Endometrial microvascular endothelial cells (primary cell): ENCODE data around the gene EFHD2. TPM values are rescaled to one million over a fixed set of nuclear protein-coding genes. Genes with fewer than 3 reads are reported as not detected.

ENCODE experiments used
- in situ Hi-C: cut with HindIII; loops from 2 replicates; pipeline ENCODE4 v1.10.0; 2017; ENCODE audit warnings: low sequenced_read_pairs, low pct_unique_long_range_greater_than_20kb; ENCODE audit errors: inconsistent ontology term
- total RNA-seq: library from RNA; depleted of rRNA; stranded (reverse); fragments of >200 nt; gene quantifications from one replicate; pipeline ENCODE4 v1.2.3, GENCODE V29; 2015; ENCODE audit errors: inconsistent ontology term

The EFHD2 gene
- total RNA-seq, 1 donor from 2014 or later, result 162 TPM

DNA sequence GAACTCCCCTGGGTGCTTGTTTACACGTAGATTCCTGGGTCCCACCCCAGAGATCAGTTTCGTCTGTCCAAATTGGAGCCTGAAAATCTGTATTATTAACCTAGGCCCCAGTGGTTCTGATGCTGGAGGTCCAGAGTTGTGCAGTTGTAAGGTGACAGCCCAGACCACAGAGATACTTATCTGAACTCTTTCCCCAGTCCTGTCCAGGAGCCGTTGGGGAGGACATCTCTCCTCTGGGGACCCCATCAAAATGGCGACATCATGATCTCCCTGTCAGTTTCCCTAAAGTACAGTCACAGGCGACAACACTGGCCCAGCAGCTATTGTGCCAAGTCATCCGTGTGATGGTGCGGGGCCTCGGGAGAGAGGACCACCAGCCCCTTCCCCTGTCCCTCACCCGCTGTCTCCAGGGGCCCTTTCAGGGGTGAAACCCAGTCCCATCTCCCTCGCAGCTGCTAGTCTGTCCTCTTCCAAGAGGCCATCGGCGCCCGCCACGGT, 749 bp upstream of the EFHD2 start:
- in situ Hi-C loops, result loop anchor here (25.0 kb wide), 1 partner anchor 297 kb away; no protein-coding TSS in a partner anchor

DNA sequence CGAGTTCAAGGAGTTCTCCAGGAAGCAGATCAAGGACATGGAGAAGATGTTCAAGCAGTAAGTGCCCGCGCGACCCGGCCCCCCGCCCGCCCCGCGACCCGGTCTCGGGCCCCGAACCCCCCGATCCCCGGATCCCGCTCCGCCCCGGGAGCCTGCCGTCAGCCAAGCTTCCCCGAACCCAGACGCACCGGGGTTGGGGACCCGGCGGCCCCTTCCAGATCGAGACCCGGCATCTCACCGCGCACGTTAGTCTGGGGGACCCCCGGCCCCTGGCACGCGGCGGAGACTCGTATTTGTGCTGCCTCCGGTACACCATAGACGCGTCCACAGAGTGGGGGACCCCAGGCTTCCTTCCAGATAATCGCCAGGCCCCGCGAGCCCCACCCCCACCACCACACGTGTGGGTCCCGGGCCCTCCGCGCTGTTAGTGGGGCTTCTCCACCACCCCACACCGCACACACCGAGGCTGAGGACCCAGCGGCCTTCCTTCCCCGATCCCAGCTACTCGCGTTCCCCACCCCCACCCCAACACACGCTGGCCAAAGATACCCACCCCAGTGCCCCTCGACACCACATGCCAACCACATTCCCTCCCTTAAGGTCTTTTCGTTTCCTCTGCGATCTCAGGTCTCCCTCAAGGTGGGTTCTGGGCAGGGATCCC, 665 bp downstream of the EFHD2 start:
- in situ Hi-C loops, result loop anchor here (10.0 to 25.0 kb wide), 2 partner anchors 76 to 298 kb away; no protein-coding TSS in a partner anchor

DNA sequence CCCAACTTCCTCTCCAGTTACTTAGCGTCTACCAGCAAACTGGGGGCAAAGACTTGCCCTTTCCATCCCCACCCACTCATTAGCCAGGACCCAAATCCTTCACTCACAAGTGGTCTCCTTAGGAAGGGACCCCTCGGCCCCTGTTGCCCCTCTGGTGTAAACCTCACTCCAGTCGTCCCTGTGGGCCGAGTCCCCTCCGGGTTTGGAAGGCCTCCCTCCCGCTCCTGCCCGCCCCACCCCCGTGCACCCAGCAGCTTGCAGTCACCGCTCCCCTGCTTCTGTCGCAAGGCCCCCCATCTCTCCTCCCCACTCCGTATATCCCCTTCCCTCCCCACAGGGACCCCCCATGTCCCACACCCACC, 1.2 kb downstream of the EFHD2 start:
- in situ Hi-C loops, result loop anchor here (10.0 to 25.0 kb wide), 2 partner anchors 76 to 299 kb away; no protein-coding TSS in a partner anchor

DNA sequence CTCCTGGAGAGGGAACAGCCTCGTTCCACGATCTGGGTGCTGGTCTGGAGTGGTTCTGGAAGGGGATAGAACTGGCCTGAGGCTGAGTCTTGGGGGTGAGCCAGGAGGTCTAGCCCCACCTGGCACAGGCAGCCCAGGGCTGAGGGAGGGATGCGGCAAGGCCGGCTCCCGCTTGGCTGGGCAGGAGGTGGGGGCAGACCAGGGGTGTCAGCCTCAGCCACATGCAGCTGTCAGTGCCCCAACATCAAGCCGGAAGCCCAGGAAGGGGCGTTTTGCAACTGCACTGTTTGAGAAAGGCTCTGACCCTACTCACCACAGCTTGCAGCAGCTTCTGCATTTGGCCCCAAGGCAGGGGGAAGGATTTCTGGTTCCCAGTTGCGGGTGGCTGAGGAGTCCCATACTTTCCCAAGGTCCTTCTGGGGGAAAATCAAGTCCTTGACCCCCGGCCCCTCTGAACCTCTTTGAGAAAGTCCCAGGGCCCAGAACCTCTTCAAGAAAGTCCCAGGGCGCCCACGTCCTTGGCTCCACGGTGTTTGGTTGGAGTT, 2.0 kb downstream of the EFHD2 start:
- in situ Hi-C loops, result loop anchor here (10.0 to 25.0 kb wide), 2 partner anchors 77 to 299 kb away; no protein-coding TSS in a partner anchor

DNA sequence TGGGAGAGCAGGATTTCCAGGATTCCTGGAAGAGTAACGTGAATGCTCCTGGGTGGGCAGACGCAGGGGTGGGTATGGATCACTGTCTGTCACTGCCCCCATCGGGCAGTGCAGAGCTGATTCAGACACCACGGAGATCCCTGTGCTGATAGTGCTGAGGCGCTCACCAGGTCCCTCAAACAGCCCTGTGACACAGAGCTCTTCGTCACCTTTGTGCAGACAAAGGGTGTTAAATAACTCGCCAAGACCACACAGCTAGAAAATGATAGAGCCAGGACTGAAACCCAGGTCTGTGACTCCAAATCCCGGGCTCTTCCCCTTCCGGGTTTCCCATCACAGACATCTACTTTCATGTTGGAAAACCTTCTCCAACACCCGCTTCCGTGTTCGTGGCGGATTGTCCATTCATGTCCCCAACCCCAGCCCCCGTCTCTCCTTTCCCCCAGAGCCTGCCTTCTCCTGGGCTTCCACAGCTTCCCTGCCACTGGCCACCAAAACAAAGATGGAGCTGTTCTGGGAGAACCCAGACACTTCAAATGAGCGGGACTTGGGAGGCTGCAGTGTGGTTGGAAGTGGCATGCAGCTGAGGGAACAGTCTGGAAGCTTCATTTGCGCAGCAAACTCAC, 2.6 kb downstream of the EFHD2 start:
- in situ Hi-C loops, result loop anchor here (10.0 to 25.0 kb wide), 2 partner anchors 77 to 300 kb away; no protein-coding TSS in a partner anchor

DNA sequence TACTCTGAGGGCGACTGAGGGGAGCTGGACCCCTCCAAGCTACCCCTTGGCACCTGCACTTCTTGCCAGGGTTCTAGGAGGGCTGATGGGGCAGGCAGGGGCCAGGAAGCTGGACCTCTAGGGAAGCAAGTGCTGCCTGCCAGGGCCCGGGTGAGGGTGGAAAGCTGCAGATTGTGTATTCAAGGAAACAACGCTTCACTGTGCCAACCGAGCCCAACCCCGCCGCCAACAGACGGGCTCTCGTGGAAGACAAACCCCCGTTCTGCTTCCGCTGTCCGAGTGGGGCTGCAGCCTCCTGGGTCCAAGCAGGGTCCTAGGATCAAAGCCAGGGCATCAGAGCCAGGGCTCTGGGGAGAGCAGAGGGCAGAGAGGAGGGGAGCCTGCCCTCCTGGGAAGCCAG, 3.2 kb downstream of the EFHD2 start:
- in situ Hi-C loops, result loop anchor here (10.0 to 25.0 kb wide), 2 partner anchors 78 to 301 kb away; no protein-coding TSS in a partner anchor

DNA sequence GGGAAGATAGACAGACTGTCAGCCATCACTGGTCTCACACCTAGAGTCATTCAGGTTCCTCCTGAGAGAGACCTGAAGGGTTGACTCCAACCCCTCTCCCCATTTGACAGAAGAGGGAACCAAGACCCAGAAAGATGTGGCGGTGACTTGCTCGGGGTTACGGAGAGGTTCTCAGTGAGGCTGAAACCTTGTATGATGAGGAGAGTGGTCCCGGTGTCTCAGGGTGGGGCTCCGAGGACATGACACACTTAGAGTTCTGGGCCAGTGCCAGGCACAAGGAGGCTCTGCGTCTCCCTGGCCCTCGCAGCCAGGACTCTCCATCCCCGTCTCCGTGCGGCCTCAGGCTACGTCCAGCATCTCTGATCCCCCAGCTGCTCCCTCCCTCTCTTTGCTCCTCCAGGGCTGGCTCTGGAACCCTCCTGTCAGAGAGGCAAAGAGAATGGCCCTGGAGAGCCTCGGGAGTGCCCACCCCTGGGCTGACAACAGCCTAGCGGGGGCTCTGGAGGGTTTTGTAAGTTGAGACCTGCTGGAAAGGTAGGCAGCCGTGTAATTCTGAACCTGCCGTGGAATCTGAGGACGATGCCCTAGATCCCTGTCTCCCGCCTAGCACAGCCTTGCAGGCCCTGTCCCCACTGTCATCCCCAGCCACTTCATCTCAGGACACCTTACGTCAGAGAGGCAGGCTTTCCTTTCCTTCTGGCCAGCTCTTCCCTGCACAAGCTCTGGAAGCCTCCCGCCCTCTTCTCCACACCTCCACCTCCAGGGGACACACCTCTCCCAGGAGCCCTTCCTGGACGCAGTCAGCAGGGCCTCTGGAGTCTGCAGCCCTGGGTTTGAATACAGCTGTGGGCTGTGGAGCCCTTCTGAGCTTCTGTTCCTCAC, 4.1 kb downstream of the EFHD2 start:
- in situ Hi-C loops, result loop anchor here (10.0 to 25.0 kb wide), 2 partner anchors 79 to 302 kb away; no protein-coding TSS in a partner anchor

DNA sequence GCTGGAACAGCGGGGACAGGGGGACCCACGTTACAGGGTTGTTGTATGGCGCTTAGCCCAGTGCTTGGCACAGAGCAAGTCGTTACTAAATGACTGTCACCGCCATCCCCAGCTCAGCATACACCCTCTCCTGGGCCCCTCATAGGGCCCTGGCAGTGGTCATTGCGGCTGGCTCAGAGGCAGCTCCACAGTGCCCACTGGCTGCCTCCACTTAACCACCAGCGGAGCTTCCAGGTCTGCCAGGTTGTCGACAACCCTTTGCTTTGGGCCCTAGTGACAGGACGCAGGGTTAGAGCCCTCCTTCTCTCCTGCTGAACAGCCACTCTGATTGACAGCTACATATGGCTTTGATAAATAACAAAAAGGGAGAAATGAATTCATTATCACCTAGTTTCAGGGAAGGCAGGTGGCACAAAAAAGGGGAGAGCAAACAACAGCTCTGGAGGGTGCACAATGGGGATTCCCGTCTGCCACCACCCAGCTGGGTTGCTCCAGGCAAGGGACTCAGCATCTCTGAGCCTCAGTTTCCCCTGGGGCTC, 4.8 kb downstream of the EFHD2 start:
- in situ Hi-C loops, result loop anchor here (10.0 to 25.0 kb wide), 2 partner anchors 80 to 302 kb away; no protein-coding TSS in a partner anchor

DNA sequence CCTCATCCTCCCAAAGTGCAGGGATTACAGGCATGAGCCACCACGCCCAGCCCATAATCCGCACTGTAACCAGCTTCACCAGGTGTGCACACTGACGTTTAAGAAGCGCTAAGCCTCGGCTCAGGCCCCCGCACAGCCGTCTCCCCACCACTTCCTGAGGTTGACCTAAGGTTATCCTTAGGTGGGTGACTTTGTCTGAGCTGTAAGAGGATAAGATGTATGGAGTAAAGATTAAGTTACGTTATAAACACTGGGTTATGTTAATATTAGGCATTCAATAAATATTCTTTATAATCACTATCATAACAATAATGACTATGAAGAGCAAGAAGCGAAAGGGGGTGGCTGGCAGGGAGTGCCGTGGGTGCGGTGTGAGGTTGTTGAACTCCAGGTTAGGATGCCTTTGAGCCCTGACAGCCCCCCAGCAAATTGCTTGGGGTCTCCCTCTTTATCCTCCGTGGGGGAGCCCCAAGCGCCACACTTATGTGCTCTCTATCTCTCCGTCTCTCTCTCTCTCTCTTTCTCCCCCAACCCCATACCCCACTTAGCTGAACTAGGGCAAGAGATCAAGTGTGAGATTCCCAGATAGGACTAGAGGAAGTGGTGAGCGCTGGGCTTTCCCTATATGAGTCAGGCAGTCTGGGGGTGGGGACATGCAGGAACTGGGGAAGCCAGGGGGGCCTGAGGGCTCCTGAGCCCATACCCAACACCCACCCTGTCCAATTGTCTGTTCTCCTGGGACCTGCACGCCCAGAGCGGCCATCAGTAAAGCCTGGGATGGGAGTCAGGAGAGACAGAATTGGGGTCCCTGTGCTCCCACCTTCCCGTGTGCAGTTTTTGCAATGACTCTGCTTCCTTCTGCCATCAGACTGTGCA, 7.6 kb downstream of the EFHD2 start:
- in situ Hi-C loops, result loop anchor here (10.0 to 25.0 kb wide), 2 partner anchors 82 to 305 kb away; no protein-coding TSS in a partner anchor

DNA sequence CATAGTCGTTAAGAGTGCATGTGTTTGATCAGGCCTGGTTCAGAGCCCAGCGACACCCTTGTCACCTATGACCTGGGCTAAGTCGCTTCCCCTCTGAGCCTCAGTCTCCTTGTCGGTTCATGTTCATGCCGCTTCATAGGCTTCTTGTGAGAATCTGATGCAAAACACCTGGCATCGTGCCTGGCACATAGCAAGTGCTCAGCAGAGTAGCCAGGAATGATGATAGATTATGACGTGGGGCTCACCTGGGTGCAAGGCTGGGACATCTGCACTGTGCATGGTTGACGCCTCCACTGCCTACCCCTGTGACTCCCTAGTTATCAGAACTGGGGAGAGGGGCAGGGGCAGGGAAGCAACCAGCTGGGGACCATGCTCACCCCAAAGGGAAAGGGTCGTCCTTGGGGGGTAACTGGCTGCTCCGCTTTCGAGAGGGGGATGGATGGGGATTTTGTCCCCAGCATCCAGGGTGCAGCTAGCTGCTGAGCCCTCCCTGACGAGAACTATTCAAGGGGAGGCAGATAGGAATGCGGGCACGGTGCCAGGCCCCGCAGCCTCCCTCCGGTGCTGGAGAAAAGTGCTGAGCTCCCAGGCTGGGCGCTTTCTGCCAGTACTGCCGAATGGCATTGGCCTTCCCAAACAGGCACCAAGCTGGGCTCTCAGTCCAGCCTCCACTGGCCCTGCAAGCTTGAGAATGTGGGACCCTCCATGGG, 9.3 kb downstream of the EFHD2 start:
- in situ Hi-C loops, result loop anchor here (10.0 to 25.0 kb wide), 2 partner anchors 84 to 307 kb away; no protein-coding TSS in a partner anchor

DNA sequence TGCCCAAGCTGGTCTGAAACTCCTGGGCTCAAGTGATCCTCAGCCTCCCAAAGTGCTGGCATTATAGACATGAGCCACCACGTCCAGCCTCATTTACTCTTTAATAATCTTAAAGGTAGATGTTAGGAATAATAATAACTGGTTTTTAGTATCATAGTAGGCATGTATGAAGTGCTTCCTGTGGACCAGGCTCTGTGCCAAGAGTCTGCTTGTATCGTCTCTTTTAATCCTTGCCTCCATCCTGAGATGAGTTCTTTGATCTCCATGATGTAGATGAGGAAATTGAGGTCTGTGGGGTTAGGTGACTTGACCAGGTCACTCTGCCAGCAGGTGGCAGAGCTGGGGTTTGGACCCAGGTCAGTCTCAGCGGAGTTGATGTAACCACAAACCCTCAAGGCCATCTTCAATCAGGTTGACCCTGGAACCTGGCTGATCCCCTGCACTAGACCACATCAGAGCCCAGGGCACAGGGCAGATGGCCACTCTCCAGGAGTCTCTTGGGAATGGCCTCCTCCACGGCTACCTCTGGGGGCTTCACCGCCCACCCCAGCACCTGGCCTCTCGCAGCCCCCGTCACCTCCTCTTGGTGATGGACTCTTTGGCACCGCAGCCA, 11.3 kb downstream of the EFHD2 start:
- in situ Hi-C loops, result loop anchor here (25.0 kb wide), 1 partner anchor 309 kb away; no protein-coding TSS in a partner anchor

DNA sequence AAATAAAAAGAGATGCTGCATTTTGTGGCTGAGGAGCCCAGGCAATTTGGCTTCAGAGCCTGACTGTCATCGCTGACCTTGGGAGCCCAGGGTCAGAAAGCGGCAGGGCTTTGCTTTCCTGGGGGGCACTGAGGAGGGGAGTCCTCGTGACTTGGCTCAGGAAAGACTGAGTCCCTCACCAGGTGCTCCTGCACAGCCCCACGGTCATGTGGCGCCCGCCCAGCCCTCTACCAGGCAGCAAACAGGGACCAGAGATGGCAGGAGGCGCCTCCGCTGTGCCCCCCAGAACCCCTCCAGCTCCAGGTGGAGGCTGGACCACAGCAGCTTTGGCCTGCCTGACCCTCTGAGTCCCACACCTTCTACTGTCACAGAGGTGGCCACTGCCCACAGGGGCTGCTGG, 13.2 kb downstream of the EFHD2 start:
- in situ Hi-C loops, result loop anchor here (25.0 kb wide), 1 partner anchor 311 kb away; no protein-coding TSS in a partner anchor

DNA sequence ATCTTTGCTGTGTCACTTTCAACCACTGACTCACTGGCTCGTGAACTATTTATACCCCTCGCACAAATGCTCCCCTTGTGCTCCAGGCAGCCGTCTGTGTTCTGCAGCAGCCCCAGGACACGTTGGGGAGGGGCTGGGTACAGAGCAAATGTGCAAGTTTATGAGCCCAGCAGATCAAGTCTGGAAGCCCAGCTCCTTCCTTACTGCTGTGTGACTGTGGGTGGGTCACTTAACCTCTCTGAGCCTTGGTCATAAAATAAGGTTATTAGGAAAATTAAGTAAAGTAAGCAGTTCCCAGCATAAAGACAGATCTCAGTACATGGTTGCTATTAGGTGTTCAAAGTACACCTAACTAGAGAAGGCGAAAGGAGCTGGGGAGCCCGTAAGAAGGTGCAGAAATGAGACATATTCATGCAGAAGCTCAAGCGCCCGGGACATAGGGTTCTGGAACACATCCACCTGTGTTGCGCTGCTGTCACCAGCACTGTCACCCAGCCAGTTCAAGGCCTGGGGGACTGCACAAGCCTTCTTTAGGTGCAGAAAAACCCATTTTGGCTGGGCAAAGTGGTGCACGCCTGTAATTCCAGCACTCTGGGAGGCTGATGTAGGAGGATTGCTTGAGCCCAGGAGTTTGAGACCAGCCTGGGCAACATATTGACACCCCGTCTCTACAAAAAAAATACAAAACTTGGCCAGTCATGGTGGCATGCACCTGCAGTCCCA, 13.8 kb downstream of the EFHD2 start:
- in situ Hi-C loops, result loop anchor here (25.0 kb wide), 1 partner anchor 311 kb away; no protein-coding TSS in a partner anchor

DNA sequence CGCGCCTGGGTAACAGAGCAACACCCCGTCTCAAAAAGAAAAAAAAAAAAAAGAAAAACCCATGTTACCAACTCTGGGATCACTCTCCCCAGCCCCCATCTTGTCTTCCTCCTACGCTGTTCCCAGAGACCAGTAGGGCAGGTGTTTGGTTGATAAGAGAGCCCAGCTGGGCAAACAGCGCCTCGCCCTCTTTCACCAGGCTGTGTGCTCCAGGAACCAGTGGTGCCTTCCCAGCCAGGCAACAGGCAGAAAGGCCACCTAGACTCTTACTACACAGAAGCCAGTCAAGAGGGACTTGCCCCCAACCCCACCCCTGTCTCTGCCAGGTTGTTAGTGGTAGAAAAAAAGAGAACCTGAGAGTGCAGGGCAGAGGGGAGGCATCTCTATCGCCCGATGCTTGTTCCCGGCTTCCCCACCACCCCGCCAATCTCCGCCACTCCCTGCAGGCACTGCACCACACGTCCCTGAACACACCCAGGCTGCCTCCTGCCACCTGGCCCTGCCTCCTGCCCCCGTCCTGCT, 14.5 kb downstream of the EFHD2 start:
- in situ Hi-C loops, result loop anchor here (25.0 kb wide), 1 partner anchor 312 kb away; no protein-coding TSS in a partner anchor

DNA sequence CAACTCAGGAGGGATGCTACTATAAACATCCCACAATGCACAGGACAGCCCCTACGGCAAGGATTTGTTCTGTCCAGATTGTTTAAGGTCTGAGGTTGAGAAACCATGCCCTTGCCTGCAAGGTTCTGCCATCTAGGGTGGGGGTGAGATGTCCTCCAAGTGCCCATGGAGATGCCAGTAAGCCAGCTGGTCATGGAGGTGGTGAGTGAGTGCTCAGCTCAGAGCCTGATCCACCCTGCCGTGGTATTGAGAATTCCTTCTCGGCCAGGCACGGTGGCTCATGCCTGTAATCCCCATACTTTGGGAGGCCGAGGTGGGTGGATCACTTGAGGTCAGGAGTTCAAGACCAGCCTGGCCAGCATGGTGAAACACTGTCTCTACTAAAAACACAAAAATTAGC, 15.3 kb downstream of the EFHD2 start:
- in situ Hi-C loops, result loop anchor here (25.0 kb wide), 1 partner anchor 313 kb away; no protein-coding TSS in a partner anchor
